Hematopoietic multipotent progenitor cell (in vitro differentiated cells): ENCODE data around the gene RHOD. TPM values are rescaled to one million over a fixed set of nuclear protein-coding genes. Genes with fewer than 3 reads are reported as not detected.

Experiments
- DNase-seq, 3 donors: peaks; one replicate each; pipeline ENCODE4 v3.0.0-alpha.2; 2011 to 2015; ENCODE audit warnings: low read depth in 2 of 3, low spot score in 2 of 3
- total RNA-seq: library from RNA; depleted of rRNA; stranded (reverse); fragments of >200 nt; gene quantifications from one replicate; pipeline ENCODE4 v1.2.3, GENCODE V29; 2012

The RHOD gene
- total RNA-seq, 1 donor: 0.54 TPM

GRCh38 chr11:67058506-67058905 is 1.9 kb downstream of the RHOD start:
- DNase-seq: no peak

GRCh38 chr11:67059671-67060070 is 3.0 kb downstream of the RHOD start:
- no peak for DNase-seq

GRCh38 chr11:67060111-67060522 is 3.5 kb downstream of the RHOD start:
- DNase-seq: no peak

GRCh38 chr11:67062526-67063373 is 6.1 kb downstream of the RHOD start:
- no peak for DNase-seq

- no peak for DNase-seq
These were observed 9.7 kb downstream of the RHOD start for GRCh38 chr11:67066333-67066709.

- DNase-seq: peak; percentile 33 to 76 (median 63)
These were observed 15.0 kb downstream of the RHOD start for GRCh38 chr11:67071420-67072284.

- no peak for DNase-seq
These were observed 15.6 kb downstream of the RHOD start for GRCh38 chr11:67072295-67072694.

GRCh38 chr11:67073908-67074307 is 17.3 kb downstream of the RHOD start:
- no peak for DNase-seq

- DNase-seq: no peak
These were observed 19.6 kb downstream of the RHOD start for GRCh38 chr11:67076202-67076601.

GRCh38 chr11:67079065-67079705 is 22.5 kb downstream of the RHOD start:
- no peak for DNase-seq

GRCh38 chr11:67082071-67082791 is 25.6 kb downstream of the RHOD start:
- peak in 2 of 3 donors; percentile 34 to 45 for DNase-seq

- no peak for DNase-seq
These were observed 27.2 kb downstream of the RHOD start for GRCh38 chr11:67083786-67084366.

GRCh38 chr11:67085617-67086016 is 29.0 kb downstream of the RHOD start:
- no peak for DNase-seq

GRCh38 chr11:67090717-67091116 is 34.1 kb downstream of the RHOD start:
- DNase-seq: no peak

- no peak for DNase-seq
These were observed 38.5 kb downstream of the RHOD start for GRCh38 chr11:67095214-67095507.

GRCh38 chr11:67098799-67099429 is 42.3 kb downstream of the RHOD start:
- no peak for DNase-seq

- DNase-seq: no peak
These were observed 43.2 kb downstream of the RHOD start for GRCh38 chr11:67099831-67100324.

- no peak for DNase-seq
These were observed 46.0 kb downstream of the RHOD start for GRCh38 chr11:67102664-67103063.

GRCh38 chr11:67105964-67106363 is 49.3 kb downstream of the RHOD start:
- DNase-seq: no peak

GRCh38 chr11:67111261-67111660 is 54.6 kb downstream of the RHOD start:
- DNase-seq: no peak
